RCC 7860 (cell line): ENCODE data around the gene RIMKLA.

Source experiments
- DNase-seq: peaks from one replicate; pipeline ENCODE4 v3.0.0-alpha.2; 2015; ENCODE audit warnings: low spot score
- FAIRE-seq: peaks from 2 replicates; lab custom pipeline; 2012; peaks lifted over from hg19 to GRCh38; lab: Jason Lieb, UNC

RIMKLA gene

GRCh38 chr1:42380586-42381279 is at the start of gene RIMKLA:
RIMKLA (plus strand) TSS chr1:42380792; CDS start chr1:42380935, 143 bp downstream.
- FAIRE-seq: no peak

GRCh38 chr1:42332877-42333276 is 47.7 kb upstream of the RIMKLA start:
- DNase-seq (no peak), FAIRE-seq (no peak)

More at GRCh38 chr1:42380586-42381279, at the start of gene RIMKLA:
- DNase-seq: no peak

- DNase-seq: no peak
- FAIRE-seq: no peak
Measured at GRCh38 chr1:42333662-42334239, 46.8 kb upstream of the RIMKLA start.

GRCh38 chr1:42334240-42335049 is 46.1 kb upstream of the RIMKLA start:
- FAIRE-seq: no peak

GRCh38 chr1:42335050-42335808 is 45.4 kb upstream of the RIMKLA start, which contains the start of gene FOXJ3:
FOXJ3 (minus strand) TSS chr1:42335235; CDS start chr1:42311093, 24,142 bp downstream.
- DNase-seq (peak; percentile 74), FAIRE-seq (no peak)

More at GRCh38 chr1:42334240-42335049, 46.1 kb upstream of the RIMKLA start:
- peak; percentile 30 for DNase-seq

GRCh38 chr1:42335809-42336518 is 44.6 kb upstream of the RIMKLA start:
- no peak for FAIRE-seq

GRCh38 chr1:42336978-42337377 is 43.6 kb upstream of the RIMKLA start:
- FAIRE-seq: no peak
- DNase-seq: no peak

More at GRCh38 chr1:42335809-42336518, 44.6 kb upstream of the RIMKLA start:
- DNase-seq: no peak

- DNase-seq (peak; percentile 26), FAIRE-seq (peak; percentile 49)
Measured at GRCh38 chr1:42340093-42340492, 40.5 kb upstream of the RIMKLA start.

- DNase-seq: no peak
- no peak for FAIRE-seq
Measured at GRCh38 chr1:42340901-42341300, 39.7 kb upstream of the RIMKLA start.

GRCh38 chr1:42343049-42343448 is 37.5 kb upstream of the RIMKLA start:
- DNase-seq (no peak), FAIRE-seq (no peak)

- no peak for FAIRE-seq
Measured at GRCh38 chr1:42348498-42348897, 32.1 kb upstream of the RIMKLA start.

GRCh38 chr1:42350086-42350485 is 30.5 kb upstream of the RIMKLA start:
- no peak for FAIRE-seq

More at GRCh38 chr1:42348498-42348897, 32.1 kb upstream of the RIMKLA start:
- DNase-seq: no peak

GRCh38 chr1:42358791-42359190 is 21.8 kb upstream of the RIMKLA start:
- no peak for FAIRE-seq

More at GRCh38 chr1:42350086-42350485, 30.5 kb upstream of the RIMKLA start:
- DNase-seq: no peak

GRCh38 chr1:42359466-42359865 is 21.1 kb upstream of the RIMKLA start:
- FAIRE-seq: no peak
- no peak for DNase-seq

More at GRCh38 chr1:42358791-42359190, 21.8 kb upstream of the RIMKLA start:
- no peak for DNase-seq

- FAIRE-seq: no peak
Measured at GRCh38 chr1:42364089-42364488, 16.5 kb upstream of the RIMKLA start.

GRCh38 chr1:42364542-42364941 is 16.1 kb upstream of the RIMKLA start:
- DNase-seq (no peak), FAIRE-seq (no peak)

More at GRCh38 chr1:42364089-42364488, 16.5 kb upstream of the RIMKLA start:
- DNase-seq: no peak

- FAIRE-seq: no peak
Measured at GRCh38 chr1:42365118-42365517, 15.5 kb upstream of the RIMKLA start.

GRCh38 chr1:42368096-42368795 is 12.3 kb upstream of the RIMKLA start:
- FAIRE-seq: peak; percentile 93
- peak; percentile 59 for DNase-seq

More at GRCh38 chr1:42365118-42365517, 15.5 kb upstream of the RIMKLA start:
- no peak for DNase-seq

- no peak for FAIRE-seq
- no peak for DNase-seq
Measured at GRCh38 chr1:42369471-42369870, 11.1 kb upstream of the RIMKLA start.
